Keratinocyte (primary cell): ENCODE measurements around the gene ARID1B. TPM values are rescaled to one million over a fixed set of nuclear protein-coding genes. Genes with fewer than 3 reads are reported as not detected.

Experiments used
- DNase-seq: peaks from one replicate; pipeline ENCODE4 v3.0.0-alpha.2; 2011; ENCODE audit warnings: low read depth, missing footprints, low spot score
- FAIRE-seq: peaks from 2 replicates; lab custom pipeline; 2011; peaks lifted over from hg19 to GRCh38; lab: Jason Lieb, UNC
- H2AFZ ChIP-seq: 2 replicates; pipeline ENCODE4 v1.6.0; 2012; ENCODE audit warnings: low read length, control low read depth, inconsistent platforms; ENCODE audit not compliant: control insufficient read depth
- H3K27ac ChIP-seq: 2 replicates; pipeline ENCODE4 v1.5.1; 2011; ENCODE audit warnings: low read length; ENCODE audit not compliant: control insufficient read depth, insufficient read depth
- H3K27me3 ChIP-seq: 3 replicates; pipeline ENCODE4 v1.6.0; 2011; ENCODE audit warnings: low read length; ENCODE audit not compliant: control insufficient read depth, insufficient read depth; ENCODE audit errors: extremely low read depth
- H3K36me3 ChIP-seq, 2 experiments: 2 replicates in 1 of 2; 3 replicates in 1 of 2; pipeline ENCODE4 v1.5.1; 2011; ENCODE audit warnings: low read length in 2 of 2, mild to moderate bottlenecking in 1 of 2; ENCODE audit not compliant: control insufficient read depth in 2 of 2, insufficient read depth in 2 of 2; ENCODE audit errors: extremely low read depth in 1 of 2
- H3K4me1 ChIP-seq: 3 replicates; pipeline ENCODE4 v1.5.1; 2011; ENCODE audit warnings: low read length; ENCODE audit not compliant: control insufficient read depth, insufficient read depth; ENCODE audit errors: extremely low read depth
- H3K4me2 ChIP-seq: 3 replicates; pipeline ENCODE4 v1.6.0; 2011; ENCODE audit warnings: low read depth, low read length; ENCODE audit not compliant: control insufficient read depth, insufficient read depth; ENCODE audit errors: extremely low read depth
- H3K4me3 ChIP-seq, 3 experiments: fragments of 200-600 bp in 1 of 3; sonication (generic) in 1 of 3; 2 replicates in 2 of 3; 3 replicates in 1 of 3; pipeline ENCODE4 v1.5.1; 2011 to 2016; ENCODE audit warnings: low read length in 3 of 3, mild to moderate bottlenecking in 3 of 3, control low read depth in 2 of 3, inconsistent platforms in 1 of 3, low read depth in 1 of 3, mixed read lengths in 1 of 3, mixed run types in 1 of 3, moderate library complexity in 1 of 3; ENCODE audit not compliant: control insufficient read depth in 2 of 3, insufficient read depth in 2 of 3; ENCODE audit errors: extremely low read depth in 1 of 3
- H3K79me2 ChIP-seq: 2 replicates; pipeline ENCODE4 v1.6.0; 2012; ENCODE audit warnings: low read length; ENCODE audit not compliant: control insufficient read depth, insufficient read depth
- H3K9ac ChIP-seq: 3 replicates; pipeline ENCODE4 v1.6.0; 2011; ENCODE audit warnings: low read length; ENCODE audit not compliant: control insufficient read depth, insufficient read depth; ENCODE audit errors: extremely low read depth
- H3K9me1 ChIP-seq: 3 replicates; pipeline ENCODE4 v1.6.0; 2011; ENCODE audit warnings: low read length; ENCODE audit not compliant: control insufficient read depth, insufficient read depth; ENCODE audit errors: extremely low read depth
- H3K9me3 ChIP-seq: 2 replicates; pipeline ENCODE4 v1.5.1; 2012; ENCODE audit warnings: low read depth, low read length; ENCODE audit not compliant: control insufficient read depth
- H4K20me1 ChIP-seq: 3 replicates; pipeline ENCODE4 v1.6.0; 2011; ENCODE audit warnings: low read length; ENCODE audit not compliant: control insufficient read depth, insufficient read depth; ENCODE audit errors: extremely low read depth
- CTCF ChIP-seq, 3 experiments: IDR thresholded peaks in 1 of 3; conservative IDR thresholded peaks in 1 of 3; optimal IDR thresholded peaks in 1 of 3; 2 replicates in 2 of 3; 3 replicates in 1 of 3; pipeline versions ENCODE3 to v1.5.1; 2011; ENCODE audit warnings: low read length in 3 of 3, mild to moderate bottlenecking in 3 of 3, moderate library complexity in 2 of 3, control low read depth in 1 of 3, inconsistent platforms in 1 of 3; ENCODE audit not compliant: insufficient read depth in 2 of 3; ENCODE audit errors: extremely low read depth in 1 of 3
- EZH2 ChIP-seq: IDR thresholded peaks from one replicate; pipeline ENCODE4 v1.6.1; 2012; ENCODE audit warnings: inconsistent platforms, mild to moderate bottlenecking, low read length, moderate library complexity
- dilution Hi-C: fragments of 300-500 bp; cut with MboI; formaldehyde crosslinking; loops from one replicate; pipeline ENCODE4 v1.7.0; 2020; ENCODE audit warnings: low sequenced_read_pairs; ENCODE audit not compliant: extremely low pct_ligation_motif_present
- polyA plus RNA-seq, 5 experiments: library from polyadenylated mRNA; depleted of rRNA in 3 of 5; stranded (reverse) in 3 of 5; stranded (forward) in 1 of 5; unstranded in 1 of 5; fragments of >200 nt; gene quantifications; 1 replicate in 1 of 5; 2 replicates in 3 of 5; 3 replicates in 1 of 5; pipeline versions ENCODE4 v1.2.1 to v1.2.3, GENCODE V29; 2011 to 2012; ENCODE audit warnings: missing spikeins in 2 of 5, low read depth in 1 of 5, low replicate concordance in 1 of 5

Gene ARID1B
- polyA plus RNA-seq, 1 donor (not counting 4 experiments of a cell fraction or from before 2014, with no cell fraction given): 14.9 TPM

DNA sequence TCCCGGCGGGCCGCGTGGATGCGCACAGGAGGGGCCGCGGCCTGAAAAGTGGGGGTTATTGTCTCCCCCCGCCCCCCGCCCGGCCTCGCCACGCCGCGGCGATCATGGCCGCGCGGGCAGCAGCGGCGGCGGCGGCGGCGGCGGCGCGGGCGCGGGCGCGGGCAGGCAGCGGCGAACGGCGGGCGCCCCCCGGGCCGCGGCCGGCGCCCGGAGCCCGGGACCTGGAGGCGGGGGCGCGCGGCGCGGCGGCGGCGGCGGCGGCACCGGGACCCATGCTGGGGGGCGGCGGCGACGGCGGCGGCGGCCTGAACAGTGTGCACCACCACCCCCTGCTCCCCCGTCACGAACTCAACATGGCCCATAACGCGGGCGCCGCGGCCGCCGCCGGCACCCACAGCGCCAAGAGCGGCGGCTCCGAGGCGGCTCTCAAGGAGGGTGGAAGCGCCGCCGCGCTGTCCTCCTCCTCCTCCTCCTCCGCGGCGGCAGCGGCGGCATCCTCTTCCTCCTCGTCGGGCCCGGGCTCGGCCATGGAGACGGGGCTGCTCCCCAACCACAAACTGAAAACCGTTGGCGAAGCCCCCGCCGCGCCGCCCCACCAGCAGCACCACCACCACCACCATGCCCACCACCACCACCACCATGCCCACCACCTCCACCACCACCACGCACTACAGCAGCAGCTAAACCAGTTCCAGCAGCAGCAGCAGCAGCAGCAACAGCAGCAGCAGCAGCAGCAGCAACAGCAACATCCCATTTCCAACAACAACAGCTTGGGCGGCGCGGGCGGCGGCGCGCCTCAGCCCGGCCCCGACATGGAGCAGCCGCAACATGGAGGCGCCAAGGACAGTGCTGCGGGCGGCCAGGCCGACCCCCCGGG lies 637 bp downstream of the ARID1B start:
- DNase-seq (no peak), FAIRE-seq (no peak)
- Histone ChIP-seq H3K79me2 (peaks cover 37% of the 10 kb centered on the region), H3K4me1 (peaks cover 20% of the 10 kb centered on the region), H2AFZ (peak overlapping the region; percentile 73), H3K36me3 (no peaks in the 10 kb centered on the region), H3K4me2 (peak overlapping the region; percentile 95), H4K20me1 (no peaks in the 10 kb centered on the region), H3K27ac (peak overlapping the region; percentile 93), H3K9ac (peak overlapping the region; percentile 95), H3K27me3 (no peaks in the 10 kb centered on the region), H3K4me3 (peak overlapping the region; percentile 67 to 81 (median 77)), H3K9me3 (no peaks in the 10 kb centered on the region), H3K9me1 (no peaks in the 10 kb centered on the region)
- dilution Hi-C loops: no loop called here
- TF ChIP-seq CTCF (optimal IDR thresholded peaks at IDR 0.05 in 1 of 3, IDR thresholded peaks at IDR 0.05 in 1 of 3, conservative IDR thresholded peaks at IDR 0.05 in 1 of 3; ENCODE audit: extremely low read depth in 1 of 3, insufficient read depth in 2 of 3, low read length in 3 of 3) (no peak), EZH2 (no peak)

- no peaks in the 10 kb centered on the region for H3K36me3 ChIP-seq
- H2AFZ ChIP-seq: no peak overlapping the region
- H3K27ac ChIP-seq: peak overlapping the region; percentile 80
- peak overlapping the region; percentile 88 for H3K9ac ChIP-seq
- H3K4me3 ChIP-seq: peak overlapping the region; percentile 55 to 77 (median 67)
- H4K20me1 ChIP-seq: no peaks in the 10 kb centered on the region
- H3K9me3 ChIP-seq: no peaks in the 10 kb centered on the region
- peak overlapping the region; percentile 39 for H3K4me2 ChIP-seq
- dilution Hi-C loops: no loop called here
- H3K4me1 ChIP-seq: peaks cover 27% of the 10 kb centered on the region
- no peak for DNase-seq
- TF ChIP-seq CTCF (optimal IDR thresholded peaks at IDR 0.05 in 1 of 3, IDR thresholded peaks at IDR 0.05 in 1 of 3, conservative IDR thresholded peaks at IDR 0.05 in 1 of 3; ENCODE audit: extremely low read depth in 1 of 3, insufficient read depth in 2 of 3, low read length in 3 of 3): no peak
- TF ChIP-seq EZH2: no peak
- H3K9me1 ChIP-seq: no peaks in the 10 kb centered on the region
- no peaks in the 10 kb centered on the region for H3K27me3 ChIP-seq
- H3K79me2 ChIP-seq: peaks cover 45% of the 10 kb centered on the region
- FAIRE-seq: no peak
These were observed 1.5 kb downstream of the ARID1B start for GRCh38 chr6:156778454-156779205.
